GM18526 (cell line): Measurements from ENCODE around the gene ZNF414.
A peak's percentile ranks its signal among the peaks of the same experiment; 100 is the strongest.

ENCODE experiments used
- POLR2A ChIP-seq: IDR thresholded peaks from 3 replicates; pipeline ENCODE4 v1.6.1; 2011; ENCODE audit not compliant: insufficient read length; ENCODE audit errors: extremely low read depth

The ZNF414 gene, protein sequence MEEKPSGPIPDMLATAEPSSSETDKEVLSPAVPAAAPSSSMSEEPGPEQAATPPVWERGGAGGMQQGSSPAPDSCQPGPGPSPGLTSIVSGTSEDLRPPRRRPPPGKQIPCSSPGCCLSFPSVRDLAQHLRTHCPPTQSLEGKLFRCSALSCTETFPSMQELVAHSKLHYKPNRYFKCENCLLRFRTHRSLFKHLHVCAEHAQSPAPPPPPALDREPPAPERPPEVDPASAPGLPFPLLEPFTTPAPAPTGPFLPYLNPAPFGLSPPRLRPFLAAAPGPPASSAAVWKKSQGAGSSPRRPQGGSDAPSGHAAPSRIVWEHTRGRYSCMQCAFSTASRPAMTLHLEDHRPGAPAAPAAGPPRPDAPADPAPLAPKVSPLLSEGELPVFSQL

DNA sequence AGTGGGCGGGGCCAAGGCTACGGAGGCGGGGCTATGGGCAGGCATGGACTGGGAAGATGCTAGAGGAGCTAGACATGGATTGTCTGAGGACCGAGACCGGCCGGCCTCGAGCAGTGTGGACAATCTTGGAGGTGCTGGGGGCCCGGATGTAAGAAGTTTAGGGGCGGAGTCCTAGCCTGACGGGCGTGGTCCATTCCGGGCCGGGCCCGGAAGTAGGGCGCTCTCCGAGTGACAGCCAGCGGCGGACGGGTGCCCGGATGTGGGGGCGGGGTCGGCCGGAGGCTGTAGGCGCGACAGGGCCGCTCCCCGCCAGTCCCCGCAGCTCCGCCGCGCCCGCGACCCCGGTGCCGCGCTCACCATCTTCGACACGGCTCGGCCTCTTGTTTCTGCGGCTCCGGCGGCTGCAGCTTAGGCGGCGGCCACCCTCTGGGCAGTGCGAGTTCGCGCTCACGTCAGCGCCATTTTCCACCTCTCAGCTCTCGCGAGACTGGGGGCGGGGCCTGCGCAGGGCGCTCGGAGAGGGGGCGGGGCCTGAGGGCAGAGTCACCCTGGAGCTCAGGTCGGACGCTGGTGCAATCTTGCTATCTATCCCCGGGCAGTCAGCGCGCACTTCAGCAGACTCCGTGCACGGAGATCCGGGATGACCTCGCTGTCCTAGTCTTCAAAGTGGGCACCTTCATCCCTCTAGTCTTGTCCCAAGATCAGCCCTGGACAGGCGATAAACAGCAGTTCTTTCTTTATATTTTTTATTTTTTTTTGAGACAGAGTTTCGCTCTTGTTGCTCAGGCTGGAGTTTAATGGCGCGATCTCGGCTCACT, at the start of gene ZNF414:
Gene ZNF414 (minus strand): TSS at position 481 of the 818 bp plus-strand sequence. CDS start 121 bp downstream, at position 360.
- TF ChIP-seq POLR2A = peak; percentile 96

DNA sequence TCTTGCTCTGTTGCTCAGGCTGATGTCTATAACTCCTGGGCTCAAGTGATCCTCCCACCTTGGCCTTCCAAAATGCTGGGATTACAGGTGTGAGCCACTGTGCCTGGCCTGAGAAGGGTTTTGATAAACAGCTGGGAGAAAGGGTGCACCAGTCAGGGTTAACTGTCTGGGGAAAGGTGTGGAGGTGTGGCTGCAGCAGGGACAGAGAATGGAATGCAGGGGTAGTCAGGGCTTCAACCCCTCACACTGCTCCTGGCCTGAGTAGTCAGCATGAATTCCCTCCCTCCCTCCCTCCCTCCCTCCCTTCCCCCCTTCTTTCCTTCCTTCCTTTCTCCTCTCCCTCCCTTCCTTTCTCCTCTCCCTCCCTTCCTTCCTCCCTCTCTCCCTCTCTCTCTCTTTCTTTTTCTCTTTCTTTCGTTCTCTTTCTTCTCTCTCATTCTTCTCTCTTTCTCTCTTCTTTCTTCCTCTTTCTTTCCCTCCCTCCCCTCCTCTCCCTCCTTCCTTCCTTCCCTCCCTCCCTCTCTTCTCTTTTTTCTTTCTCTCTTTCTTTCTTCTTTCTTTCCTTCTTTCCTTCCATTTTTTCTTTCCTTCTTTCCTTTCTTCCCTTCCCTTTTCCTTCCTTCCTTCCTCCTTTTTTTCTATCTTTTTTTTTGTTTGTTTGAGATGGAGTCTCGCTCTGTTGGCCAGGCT, 47.3 kb upstream of the ZNF414 start:
- TF ChIP-seq POLR2A = no peak

DNA sequence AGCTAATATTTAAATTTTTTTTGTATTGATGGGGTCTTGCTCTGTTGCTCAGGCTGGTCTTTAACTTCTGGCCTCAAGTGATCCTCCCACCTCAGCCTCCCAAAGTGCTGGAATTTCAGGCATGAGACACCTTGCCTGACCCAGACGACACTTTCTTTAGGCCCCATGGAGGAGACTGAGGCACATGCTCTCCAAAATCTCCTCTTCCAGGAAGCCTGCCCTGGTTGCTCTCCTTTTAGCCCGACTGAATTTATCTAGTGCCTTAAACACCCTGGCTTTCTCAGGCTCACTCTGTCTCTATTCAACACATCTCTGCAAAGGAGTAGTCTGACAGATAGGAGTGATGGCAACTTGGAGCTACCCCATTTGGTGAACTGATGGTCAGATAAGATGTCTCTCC, 44.4 kb upstream of the ZNF414 start:
- TF ChIP-seq POLR2A = no peak

DNA sequence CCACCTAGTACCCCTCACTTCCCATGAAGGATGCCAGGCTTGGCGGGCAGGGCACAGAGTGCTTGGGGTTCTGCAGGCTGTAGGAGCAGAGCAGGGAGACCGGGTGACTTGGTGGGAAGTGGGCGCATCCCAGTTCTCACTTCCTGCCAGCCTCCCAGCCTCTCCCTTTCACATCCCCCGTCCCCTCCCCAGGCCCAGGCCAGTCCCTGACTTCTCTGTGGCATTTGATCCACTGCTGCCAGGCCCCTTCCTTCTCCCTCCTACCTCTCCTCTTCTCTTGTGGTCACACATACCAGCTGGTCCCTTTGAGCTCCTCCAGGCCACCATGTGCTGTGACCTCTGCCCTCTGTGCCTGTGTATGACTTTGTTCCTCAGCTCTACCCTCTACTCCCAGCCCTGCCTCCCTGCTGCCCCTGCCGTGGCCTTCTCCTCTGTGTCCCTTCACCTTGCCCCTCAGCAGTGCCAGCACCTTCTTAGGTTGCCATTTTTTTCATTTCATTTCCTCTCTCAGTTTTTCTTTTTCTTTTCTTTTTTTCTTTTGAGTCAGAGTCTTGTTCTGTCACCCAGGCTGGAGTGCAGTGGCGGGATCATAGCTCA, 43.8 kb upstream of the ZNF414 start:
- no peak for TF ChIP-seq POLR2A

DNA sequence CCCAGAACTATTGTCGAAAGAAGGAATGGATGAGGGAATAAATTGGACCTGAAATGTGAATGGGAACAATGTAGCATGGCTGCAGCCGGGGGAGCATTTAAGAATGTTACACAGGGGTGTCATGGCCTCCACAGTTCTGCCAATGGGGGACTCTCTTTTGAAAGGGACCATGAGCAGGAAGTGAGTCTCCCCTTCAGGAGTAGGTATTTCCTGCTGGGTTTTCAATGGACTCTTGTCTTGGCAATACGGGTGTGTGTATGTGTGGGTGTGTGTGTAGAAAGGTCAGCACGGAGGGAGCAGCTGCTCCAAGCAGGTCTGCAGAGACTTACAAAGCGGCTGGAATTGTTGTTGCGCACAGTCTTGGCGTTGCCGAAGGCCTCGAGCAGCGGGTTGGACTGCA, 38.8 kb upstream of the ZNF414 start:
- TF ChIP-seq POLR2A = no peak

DNA sequence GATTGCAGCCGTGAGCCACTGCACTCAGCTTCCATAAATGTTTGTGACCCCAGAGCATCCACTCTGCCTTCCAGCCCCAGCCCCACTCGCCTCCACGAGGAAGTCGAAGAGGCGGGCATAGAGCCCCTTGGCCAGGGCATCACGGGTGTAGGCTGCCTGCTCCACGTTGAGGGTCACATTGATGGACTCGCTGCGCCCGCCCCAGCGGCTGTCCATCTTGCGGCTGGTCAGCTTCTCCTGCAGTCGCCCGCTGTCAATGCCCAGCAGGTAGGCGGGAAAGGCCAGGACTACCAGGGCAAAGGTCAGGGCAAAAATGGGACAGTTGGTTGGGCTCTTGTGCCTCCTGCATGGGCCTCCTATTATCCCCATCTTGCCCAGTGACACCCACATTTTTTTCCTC, 36.1 kb upstream of the ZNF414 start:
- no peak for TF ChIP-seq POLR2A

DNA sequence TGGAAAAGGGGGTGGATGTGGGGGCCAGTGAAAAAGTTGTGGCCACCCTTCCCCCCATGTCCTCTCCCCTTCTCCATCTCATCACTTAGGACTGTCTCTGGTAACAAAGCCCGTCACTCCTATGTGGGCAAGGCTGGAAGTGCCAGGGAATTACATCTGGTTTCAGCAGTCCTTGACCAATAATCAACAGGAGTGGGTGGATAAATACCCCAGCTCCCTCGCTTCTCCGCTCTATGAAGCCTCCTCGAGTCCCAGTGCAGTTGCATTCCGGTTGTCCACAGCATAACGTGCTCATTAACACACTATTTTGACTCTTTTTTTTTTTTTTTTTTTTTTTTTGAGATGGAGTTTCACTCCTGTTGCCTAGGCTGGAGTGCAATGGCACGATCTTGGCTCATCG, 31.8 kb upstream of the ZNF414 start:
- TF ChIP-seq POLR2A = no peak

DNA sequence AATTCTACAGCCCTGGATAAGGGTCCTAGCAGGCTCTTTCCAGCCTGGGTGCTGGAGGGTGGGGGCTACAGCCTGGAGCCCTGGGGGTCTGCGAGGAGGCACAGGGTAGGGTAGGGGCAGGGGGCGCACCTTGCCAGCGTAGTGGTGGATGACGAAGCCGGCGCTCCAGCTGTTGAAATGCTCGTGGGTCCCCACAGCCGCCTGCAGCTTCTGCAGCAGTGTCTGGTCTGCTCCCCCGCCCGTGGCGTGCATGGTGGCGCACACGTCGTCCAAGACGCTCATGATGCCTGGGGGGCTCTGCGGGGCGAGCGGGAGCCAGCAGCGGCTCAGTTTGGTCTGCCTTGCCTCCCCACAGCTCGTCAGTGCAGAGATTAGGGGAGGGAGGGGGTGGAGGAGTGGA, 30.2 kb upstream of the ZNF414 start:
- TF ChIP-seq POLR2A = no peak

DNA sequence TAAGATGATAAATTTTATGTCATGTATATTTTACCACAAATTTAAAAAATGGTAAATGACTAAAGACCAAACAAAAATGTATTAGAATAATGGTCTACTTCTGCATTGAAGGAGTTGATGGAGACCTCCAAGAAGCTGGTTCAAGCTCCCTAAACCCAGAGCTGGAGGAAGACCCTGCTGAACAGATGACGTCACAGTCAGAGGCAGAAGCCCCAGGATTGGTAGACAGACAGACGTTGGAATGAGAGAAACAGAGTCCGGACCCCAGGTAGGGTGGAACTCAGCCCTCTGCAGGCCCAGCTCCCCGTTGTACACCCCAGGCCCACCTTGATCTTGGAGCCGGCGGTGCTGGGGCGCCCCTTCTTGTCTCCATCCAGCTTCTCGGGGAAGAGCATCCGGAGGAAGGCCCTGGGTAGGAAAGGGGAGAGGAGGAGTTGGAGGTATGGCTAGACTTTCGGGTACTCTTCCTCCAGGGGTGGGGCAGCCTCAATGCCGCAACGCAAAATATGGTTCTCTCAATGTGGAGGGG, 25.7 kb upstream of the ZNF414 start:
- TF ChIP-seq POLR2A = no peak

DNA sequence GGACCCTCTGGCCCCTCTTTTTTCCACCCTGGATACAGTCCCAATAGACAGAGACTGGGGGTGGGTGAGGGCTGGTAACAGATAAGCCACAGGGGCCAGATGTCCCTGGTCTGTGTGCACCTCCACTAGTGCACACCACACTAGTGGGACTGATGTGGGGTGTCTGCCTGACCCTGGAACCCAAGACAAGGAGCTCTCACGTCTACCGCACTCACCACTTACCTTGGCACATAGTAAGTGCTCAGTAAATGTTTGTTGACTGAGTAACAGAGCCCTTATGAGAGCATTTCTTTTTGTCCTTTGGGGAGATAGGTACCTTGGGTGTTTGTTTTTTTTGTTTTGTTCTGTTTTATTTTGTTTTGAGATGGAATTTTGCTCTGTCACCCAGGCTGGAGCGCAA, 23.1 kb upstream of the ZNF414 start:
- no peak for TF ChIP-seq POLR2A

DNA sequence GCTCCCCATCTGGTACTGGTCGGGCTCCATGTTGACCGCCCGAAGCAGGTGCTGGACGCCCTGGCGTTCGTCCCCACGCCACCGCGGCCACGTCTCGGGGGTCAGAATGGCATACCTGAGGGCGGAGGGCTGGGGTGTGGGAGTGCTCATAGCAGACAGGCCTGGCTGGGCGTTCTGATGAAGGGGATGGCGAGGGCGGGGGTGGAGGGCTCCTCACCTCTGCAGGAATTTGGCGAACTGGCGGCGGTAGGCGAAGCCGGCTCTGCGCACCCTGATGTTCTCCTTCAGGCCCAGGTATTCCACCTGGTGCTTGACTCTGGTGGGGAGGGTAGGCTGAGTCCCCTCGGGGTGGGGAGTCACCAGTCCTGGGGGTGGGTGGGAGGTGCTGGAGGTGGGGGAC, 22.3 kb upstream of the ZNF414 start:
- TF ChIP-seq POLR2A = no peak

DNA sequence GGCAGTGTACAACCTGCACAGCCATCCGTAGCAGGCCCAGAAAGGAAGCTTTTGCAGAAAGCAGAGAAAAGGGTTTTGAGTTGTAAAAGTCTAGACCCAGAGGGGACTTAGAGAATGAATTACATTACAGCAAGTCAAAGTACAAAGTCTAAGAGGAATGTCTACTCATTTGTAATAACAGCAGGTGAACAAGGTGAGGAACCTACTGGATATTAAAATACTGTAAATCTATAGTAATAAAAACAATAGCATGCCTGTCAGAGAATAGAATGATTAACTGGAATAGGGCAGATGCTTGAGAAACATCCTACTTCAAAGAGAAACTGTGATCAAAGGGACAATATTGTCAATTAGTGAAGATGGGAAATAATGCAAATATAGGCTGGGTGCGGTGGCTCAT, 18.3 kb upstream of the ZNF414 start:
- no peak for TF ChIP-seq POLR2A

DNA sequence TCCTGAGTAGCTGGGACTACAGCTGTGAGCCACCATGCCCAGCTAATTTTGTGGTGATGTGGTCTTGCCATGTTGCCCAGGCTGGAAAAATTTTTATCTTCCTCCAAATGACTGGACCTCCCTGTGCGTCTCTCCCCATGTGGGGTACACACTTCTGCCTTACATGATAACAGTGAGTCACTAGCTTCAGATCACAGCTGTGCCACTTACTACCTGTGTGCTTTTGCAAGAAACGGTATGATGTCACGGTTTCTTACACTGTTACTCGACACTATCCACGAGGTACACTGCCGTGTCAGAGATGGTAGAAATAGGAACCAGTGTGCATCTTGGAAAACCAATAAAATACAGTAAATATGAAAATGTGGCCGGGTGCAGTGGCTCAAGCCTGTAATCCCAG, 17.5 kb upstream of the ZNF414 start:
- TF ChIP-seq POLR2A = no peak

DNA sequence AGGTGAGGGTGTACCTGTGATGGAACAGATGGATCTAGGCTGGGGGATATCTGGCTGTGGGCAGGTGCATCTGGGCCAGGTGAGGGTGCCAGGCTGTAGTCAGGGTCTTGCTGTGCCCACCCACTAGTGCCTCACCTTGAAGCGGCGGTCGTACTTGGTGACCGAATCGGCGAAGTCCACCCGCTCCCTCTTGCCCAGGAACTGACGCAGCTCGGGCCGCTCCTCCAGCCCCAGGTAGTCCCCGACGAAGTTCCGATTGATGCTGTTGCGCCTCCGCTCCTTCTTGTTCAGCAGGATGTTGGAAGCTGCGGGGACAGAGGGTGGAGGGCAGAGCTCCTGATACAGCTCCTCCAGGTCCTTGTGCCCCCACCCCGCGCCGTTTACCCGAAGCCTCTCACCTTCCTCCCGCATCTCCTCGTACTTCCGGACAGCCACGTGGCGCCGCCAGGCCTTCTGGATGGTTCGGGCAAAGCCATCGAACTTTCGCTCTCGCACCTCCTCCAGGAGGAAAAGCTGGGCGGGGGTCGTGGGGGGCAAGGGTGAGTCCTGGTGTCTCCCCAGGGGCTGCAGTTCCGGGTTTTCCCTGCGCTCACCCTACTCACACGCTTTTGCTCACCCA, 16.2 kb upstream of the ZNF414 start:
- no peak for TF ChIP-seq POLR2A
